SKM-1 treated with dmso at 0.1 percent for 144 hours (cell line): ENCODE measurements around the gene HELZ2.
"Not testable (repeated sequence)": the region's sequence is repeated elsewhere in the genome, so short reads cannot be mapped to it uniquely, and the experiment has no call there.

ENCODE experiments used
- DNase-seq: peaks from one replicate; lab custom pipeline; 2025; ENCODE audit not compliant: unreplicated experiment; lab: John Stamatoyannopoulos, UW

HELZ2 gene

DNA sequence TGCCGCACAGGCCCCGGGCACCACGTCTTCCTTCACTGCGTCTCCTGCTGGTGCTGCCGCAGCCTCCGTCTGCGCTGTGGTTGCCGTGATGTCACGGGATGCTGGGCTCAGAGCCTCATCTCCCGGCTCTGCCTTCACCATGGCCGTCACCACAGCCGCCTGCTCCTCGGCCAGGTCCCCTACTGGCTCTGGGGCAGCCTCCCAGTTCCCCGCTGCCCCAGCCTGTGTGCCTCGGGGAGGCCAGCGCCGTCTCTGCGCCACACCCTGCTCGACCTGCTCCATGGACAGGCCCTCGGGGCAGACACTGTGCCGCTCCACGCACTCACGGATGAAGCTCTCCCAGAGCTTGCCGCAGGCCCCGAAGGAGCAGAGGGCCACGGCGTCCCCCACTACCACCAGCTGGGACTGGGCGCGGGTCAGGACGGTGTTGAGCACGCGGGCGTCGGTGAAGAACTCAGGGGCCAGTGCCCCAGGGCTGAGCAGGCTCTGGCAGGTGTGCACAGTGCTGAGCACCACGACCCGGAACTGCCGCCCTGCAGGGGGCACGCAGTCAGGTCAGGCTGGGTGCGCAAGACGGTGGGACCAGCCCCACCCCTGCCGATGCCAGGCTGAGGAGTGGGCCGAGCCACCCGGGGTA lies 8.2 kb downstream of the HELZ2 start:
- no peak for DNase-seq

DNA sequence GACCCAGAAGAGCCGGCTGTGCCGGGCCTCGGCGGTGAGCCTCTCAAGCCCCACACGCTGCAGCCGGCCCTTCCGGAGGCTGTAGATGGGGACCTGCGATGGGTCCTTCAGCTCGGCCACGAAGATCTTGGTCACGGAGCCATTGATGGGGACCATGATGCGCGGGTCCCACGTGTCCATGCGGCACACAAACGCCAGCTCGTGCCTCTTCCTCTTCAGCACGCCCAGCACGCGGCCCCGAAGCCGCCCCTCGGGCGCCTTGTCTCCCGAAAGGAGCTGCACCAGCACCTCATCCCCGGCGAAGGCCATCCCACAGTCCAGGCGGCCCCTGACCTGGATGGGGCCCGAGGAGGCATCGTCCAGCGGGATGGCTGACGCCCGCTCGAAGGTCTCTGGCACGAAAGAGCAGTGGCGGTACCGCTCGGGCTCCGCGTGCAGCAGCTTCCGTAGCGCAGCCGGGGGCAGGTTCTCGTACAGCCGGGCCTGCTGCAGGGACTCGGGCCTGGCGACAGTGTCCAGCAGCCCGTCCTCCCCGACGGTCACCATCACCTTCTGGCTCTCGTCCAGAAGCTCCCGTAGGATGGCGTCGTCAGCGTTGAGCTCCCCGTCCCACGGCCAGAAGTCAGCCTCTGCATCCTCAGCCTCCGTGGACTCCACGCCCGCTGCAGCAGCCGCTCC lies 8.9 kb downstream of the HELZ2 start:
- DNase-seq: no peak

DNA sequence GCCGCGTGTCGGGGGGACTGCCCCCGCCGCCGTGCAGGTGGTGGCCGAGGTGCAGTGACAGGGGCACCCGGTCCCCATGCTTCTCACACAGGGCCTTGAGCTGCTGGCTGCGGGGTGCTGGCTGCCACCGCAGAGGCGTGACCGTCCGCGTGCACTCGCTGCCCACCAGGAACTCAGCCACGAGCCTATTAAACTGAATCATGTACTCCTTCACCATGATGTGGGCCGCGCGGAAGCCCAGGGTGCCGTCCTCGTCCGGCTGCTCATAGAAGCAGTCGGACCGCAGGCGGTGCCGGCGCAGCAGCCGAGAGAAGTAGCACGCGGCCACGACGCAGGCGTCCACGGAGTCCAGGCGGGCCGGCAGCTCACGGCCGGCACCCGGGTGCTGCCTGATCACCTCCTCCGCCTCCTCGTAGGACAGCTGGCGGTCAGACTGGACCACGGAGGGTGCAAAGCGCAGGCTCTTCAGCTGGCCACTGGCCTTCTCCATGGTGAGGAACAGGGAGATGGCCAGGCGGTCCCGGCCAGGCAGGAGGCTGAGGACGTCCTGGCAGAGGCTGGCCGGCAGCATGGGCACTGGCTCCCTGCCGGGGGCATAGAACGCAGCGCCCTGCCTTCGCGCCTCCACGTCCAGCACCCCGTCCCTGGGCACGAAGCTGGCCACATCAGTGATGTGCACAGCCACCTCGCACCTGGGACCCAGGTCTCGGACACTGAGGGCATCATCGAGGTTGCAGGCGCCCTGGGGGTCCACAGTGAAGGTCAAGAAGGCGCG lies 9.8 kb downstream of the HELZ2 start:
- DNase-seq: no peak

DNA sequence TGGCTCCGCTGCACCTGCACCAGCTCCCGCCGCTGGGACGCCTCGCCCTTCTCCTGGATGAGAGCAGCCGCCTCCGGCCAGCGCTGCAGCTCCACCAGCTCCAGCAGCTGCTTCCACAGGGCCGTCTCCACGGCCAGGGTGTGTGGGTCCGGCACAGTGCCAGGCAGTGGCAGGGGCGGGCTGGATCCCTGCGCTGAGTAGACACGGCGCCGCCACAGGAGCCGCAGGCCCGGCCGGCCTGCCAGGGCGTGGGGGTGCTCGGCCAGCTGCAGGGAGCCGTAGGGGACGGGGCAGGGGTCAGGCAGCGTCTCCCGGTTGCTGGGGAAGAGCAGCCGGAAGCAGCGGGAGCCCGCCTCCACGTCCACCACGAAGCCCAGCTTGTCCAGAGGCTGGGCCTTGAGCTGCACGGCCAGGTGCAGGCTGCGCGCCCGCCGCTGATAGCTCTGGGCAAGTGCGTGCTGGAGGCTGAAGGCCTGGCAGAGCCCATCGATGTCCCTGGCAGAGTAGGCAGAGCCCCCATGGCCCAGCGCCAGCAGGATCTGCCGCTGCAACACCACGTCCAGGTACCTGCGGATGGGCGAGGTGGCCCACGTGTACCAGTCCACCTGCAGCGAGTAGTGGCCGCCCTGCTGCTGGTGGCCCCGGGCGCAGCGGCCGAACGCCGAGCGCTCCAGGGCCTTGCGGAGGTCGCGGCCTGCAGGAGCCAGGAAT lies 10.7 kb downstream of the HELZ2 start:
- no peak for DNase-seq

DNA sequence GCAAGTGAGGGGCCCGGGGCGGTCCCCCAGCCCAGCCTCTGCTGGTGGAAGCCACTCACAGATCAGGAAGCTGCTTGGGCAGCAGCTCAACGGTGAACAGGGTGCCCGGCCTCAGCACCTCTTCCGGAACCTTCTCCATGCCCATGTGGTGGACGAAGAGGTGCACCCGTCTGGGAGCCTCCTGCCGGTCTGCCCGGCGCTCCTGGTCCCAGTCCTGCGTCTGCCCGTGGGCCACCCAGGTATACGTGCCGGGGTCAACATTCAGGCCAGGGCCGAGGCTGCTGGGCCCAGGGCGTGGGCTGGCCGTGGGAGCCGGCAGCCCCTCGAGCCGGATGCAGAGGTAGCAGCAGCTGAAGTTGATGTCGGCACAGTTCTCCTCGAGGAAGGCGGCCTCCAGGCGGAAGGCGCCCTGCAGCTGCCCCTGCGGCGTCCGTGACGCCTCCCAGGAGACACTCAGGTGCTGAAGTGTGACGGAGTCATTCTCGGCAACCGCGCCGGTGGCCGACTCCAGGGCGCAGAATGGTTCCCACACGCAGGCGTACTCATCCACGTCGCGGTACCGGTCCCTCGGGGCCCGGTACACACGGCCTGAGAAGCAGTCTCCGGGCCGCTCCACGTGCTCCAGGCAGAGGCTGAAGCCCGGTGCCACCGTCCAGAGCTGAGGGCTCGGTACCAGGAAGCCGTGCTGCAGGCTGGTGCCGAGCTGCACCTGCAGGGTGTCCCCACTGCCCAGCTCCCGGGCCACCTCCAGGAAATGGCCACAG lies 11.4 kb downstream of the HELZ2 start:
- no peak for DNase-seq

DNA sequence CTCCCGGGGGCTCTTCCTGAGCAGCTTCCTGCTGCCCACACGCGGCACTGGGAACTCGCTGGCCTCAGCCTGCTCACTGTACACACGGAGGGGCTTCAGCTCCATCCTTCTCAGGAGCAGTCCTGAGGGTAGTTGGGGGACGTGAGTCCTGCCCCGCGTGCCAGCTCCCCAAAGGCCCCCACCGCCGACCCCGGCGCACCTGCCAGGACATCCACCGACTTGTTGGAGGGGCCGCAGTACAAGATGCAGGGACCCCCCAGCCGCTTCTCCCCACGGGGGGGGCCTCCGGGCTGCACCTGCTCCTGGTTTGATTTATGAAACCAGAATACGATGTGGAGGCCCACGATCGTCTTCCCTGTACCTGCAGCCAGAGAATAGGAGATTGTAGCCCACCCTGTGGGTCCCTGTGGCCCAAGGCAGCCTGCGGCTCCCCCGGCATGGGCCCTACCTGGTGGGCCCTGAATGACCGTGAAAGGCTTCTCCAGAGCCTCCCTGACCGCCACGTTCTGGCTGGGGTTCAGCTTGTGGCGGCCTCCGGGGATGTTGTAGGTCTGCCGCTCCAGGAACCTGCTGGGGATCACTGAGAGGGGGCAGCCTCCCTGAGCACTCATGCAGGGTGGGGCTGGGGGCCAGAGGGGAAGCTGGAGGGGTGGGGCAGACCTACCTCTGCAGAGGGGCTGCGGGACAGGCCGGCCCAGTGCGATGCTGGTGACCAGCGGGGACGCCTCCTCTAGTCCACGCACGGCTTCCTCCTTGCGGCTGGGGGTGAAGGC lies 12.2 kb downstream of the HELZ2 start:
- DNase-seq: no peak

DNA sequence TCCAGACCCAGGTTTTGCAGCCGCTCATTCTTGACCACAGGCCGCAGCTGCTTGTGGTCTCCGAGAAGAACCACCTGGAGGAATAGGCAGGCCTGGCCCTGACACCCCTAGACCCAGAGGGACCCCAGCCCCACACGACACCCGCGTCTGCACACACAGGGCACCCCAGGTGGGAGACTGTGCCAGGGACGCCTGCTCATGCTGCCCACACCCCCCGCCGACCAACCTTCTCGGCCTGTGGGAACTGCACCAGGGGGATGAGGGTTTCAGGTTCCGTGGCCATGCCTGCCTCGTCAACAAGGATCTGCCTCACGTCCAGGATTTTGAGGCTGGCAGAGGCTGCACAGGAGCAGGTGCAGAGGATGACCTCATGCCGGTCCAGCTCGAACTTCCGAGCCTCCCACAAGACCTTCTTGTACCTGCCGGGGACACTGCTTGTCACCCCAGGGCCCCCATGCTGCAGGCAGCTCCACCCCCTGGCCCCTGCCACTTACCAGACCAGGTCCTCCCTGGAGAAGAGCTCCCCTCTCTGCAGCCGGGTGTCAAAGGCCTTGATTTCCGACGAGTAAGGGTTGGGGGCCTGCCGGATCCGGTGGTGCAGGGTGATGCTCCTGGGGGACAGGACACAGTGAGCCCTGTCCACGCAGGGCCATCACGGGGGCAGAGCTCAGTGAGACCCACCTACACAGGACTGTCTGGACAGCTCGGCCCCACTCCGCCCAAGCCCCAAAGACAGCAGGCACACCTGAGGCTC lies 13.0 kb downstream of the HELZ2 start:
- DNase-seq: no peak

DNA sequence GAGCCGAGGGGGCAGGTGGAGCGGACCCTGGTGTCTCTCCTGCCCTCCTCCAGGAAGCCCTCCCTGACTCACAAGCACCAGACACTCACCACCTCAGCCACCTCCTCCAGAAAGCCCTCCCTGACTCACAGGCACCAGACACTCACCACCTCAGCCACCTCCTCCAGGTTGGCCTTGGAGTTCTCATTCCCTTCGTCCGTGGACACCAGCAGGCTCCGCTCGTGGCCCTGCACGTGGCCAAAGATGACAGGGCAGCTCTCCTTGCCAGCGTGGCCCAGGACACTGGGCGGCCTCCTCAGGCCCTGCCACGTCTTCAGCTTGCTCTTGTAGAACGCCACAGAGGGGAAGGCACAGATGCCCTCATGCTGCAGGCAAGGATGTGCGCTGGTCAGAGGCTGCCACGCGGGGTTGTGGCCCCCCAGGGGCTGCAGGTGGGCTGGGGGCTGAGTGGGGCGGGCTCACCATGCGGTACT lies 13.7 kb downstream of the HELZ2 start:
- DNase-seq: no peak

DNA sequence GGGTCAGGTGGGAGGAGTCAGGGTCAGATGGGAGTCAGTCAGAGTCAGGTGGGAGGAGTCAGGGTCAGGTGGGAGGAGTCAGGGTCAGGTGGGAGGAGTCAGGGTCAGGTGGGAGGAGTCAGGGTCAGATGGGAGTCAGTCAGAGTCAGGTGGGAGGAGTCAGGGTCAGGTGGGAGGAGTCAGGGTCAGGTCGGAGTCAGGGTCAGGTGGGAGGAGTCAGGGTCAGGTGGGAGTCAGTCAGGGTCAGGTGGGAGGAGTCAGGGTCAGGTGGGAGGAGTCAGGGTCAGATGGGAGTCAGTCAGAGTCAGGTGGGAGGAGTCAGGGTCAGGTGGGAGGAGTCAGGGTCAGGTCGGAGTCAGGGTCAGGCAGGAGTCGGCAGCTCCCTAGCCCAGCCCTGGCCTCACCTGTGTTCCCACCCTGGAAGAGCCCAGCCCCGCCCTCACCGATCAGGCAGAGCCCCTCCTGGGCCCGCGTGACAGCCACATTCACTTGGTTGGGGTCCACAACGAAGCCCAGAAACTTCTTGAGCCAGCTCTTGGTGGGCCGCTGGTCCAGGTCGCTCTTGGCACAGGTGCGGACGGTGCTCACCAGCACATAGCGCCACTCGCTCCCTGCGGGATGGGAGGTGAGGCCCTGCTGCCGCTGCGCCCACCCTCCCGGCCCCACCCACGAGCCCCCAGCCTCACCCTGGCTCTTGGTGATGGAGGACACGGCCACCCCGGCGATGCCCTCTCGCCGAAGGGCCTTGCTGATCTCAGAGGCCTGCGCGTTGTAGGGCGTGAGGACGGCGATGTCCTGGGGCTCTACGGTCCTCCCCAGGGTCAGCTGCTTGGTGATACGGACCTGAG lies 14.3 kb downstream of the HELZ2 start:
- DNase-seq: not testable (repeated sequence)

DNA sequence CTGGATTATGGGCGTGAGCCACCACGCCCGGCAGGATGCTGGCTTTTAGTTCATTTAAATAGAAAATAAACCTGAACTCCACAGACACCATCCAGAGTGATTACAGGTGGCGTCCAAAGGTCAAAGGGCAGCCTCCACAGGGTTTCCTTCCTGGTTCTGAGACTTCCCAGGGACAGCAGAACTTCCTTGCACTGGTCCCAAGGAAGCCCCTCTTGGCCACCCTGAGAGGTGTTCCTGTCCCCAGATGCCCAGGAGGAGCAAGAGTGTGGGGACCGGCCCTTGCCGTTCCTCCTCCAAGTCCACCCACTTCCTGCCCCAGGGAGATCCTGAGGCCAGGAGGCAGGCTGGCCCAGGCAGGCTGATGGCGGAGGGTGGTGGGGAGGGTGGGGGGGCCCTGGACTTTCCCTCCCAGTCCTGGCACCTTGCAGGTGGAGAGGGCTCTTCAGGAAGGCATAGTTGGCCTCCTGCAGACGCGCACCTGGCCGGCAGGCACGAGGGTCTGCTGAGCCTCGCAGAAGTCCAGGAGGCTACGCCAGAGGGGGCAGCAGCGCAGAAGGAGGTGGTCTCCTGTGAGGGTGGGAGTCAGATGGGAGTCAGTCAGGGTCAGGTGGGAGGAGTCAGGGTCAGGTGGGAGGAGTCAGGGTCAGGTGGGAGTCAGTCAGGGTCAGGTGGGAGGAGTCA lies 15.1 kb downstream of the HELZ2 start:
- DNase-seq: no peak

DNA sequence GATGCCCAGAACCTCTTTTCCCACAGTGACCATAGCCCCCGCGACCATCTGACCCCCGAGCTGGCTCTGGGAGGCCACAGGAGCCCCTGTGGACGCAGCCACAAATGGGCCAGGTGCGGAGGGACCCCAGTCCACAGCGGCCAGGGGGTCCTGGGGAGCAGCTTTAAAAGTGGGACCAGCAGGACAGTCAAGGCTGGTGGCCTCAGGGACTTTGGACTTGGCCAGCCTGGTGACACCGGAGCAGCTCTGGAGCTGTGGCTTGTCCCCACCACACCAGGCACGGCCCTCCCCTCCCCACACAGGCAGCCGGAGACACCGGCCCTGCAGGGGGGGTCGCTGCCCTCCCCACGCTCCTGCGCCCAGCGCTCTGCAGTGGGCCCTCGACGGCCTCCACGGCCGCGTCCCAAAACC lies 16.6 kb downstream of the HELZ2 start:
- DNase-seq: no peak

DNA sequence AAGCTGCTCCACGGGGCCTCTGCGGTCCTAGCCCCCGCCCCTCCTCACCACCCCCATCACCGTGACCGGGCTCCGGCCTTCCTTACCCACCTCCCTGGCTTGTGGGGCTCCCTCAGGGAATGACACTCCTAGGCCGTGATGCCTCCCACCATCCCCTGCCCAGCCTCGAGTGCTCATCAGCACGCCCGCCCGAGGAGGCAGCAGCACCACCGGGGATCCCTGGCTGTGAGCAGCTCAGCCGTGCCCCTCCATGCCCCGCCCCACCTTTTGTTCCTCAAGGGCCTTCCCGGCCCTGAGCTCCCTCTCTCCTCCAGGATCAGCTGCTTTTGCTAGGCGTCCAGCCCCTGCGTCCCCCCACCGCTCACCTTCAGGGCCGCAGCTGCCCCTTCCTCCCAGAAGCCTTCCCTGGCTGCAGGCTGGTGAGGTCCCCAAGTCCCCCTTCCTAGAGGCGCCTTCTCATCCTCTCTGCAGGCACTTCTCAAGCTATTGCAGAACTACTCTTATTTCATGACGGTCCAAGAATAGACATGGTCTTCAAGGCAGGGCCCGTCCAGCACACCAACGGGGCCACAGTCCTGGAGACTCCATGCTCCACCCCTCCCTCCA lies 17.1 kb downstream of the HELZ2 start:
- DNase-seq: no peak

DNA sequence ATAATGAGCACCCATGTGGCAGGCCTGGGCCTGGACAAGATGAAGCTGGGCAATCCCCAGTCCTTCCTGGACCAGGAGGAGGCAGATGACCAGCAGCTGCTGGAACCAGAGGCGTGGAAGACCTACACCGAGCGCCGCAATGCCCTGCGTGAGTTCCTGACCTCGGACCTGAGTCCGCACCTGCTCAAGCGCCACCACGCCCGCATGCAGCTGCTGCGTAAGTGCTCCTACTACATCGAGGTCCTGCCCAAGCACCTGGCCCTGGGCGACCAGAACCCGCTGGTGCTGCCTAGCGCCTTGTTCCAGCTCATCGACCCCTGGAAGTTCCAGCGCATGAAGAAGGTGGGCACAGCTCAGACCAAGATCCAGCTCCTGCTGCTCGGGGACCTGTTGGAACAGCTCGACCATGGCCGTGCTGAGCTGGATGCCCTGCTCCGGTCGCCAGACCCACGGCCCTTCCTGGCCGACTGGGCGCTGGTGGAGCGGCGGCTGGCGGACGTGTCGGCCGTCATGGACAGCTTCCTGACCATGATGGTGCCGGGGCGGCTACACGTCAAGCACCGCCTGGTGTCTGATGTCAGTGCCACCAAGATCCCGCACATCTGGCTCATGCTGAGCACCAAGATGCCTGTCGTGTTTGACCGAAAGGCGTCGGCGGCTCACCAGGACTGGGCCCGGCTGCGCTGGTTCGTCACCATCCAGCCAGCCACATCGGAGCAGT lies 18.2 kb downstream of the HELZ2 start:
- DNase-seq: no peak

DNA sequence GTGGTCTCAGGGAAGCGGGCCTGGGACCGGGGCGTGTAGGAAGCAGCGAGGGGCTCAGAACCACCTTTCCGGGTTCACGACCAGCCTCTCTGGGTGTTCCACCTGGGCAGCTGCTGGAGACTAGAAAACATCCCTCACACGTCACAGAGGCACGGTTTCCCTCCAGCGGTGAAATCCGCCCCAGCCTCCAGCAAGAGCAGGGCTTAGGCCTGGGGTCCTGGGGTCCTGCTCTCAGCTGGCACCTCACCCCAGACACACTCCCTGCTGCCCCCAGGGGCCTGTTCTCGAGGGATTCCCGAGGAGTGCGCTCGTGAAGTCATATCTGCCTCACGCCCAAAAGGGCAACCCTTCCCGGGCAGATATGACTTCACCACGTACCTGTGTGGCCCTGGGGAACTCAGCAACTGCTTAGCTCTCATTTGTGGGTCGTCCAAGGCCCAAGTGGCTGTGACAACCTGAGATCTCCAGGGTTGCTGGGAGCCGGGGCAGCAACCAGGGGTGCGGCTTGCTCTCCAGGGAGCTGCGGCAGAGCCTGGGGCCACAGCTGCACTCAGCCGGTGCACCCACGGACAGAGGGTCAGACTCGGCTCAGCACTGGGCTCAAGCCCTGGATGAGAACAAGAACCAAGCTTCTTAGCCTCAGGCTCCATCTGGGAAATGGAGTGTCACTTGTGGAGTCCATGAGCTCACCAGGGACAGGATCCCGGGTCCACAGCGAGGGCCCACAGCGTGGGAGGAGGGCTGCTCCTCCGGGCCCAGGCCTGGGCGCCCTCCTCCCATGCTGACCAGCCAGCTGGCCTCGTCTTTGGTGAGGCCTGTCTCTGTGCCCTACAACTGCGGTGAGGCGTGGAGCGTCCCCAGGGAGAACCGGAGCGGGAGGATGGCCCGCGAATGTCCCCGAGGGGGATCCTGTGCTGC lies 19.4 kb downstream of the HELZ2 start:
- DNase-seq: no peak

DNA sequence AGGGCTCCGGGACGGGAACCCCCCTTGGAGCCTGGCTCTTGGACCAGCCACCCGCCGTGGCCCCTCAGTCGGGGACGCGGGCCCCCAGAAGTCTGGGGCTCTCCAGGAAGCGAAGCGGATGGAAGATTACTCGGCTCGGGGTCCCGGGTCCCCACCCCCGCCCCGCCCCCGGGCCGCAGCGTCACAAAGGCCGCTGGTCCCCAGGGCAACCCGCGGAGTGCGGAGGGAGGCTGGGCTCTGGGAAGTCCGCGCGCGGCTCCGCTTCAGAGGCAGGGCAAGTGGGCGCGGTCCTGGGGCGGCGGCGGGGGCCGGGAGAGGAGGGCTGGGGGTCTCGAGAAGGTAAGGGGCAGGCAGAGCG lies 20.1 kb downstream of the HELZ2 start, which contains the start of gene FNDC11:
TSS of gene FNDC11 (plus strand) at position 227 of the 358 bp plus-strand sequence. CDS start 1,505 bp downstream, outside the sequence.
- no peak for DNase-seq
